Measurements from ENCODE around the gene SNX24. TPM values are rescaled to one million over a fixed set of nuclear protein-coding genes. Genes with fewer than 3 reads are reported as not detected.
"Not testable (repeated sequence)": the region's sequence is repeated elsewhere in the genome, so short reads cannot be mapped to it uniquely, and the experiment has no call there.

The SNX24 gene
- total and polyA plus RNA-seq, 2 experiments from 2014 or later = 18.0 to 27.5 TPM

GRCh38 chr5:122967625-122968024 is 122.2 kb downstream of the SNX24 start:
- H3K27me3 ChIP-seq (ENCODE audit: insufficient read depth) = no peaks in the 10 kb centered on the region
- Mint-ChIP-seq H3K4me3 (no peak overlapping the region), H3K36me3 (ENCODE audit: low read depth) (no peaks in the 10 kb centered on the region), H3K27me3 (ENCODE audit: insufficient read depth, low read depth, poor library complexity) (no peaks in the 10 kb centered on the region), H3K9me3 (no peaks in the 10 kb centered on the region), H3K4me1 (no peaks in the 10 kb centered on the region), H3K27ac (no peak overlapping the region)
- H3K9me2 ChIP-seq (ENCODE audit: insufficient read depth) = no peaks in the 10 kb centered on the region
- H3F3A ChIP-seq (replicated peaks; ENCODE audit: low read depth) = no peaks in the 10 kb centered on the region
- H3K36me3 ChIP-seq (ENCODE audit: insufficient read depth) = no peaks in the 10 kb centered on the region
- no peak for TF ChIP-seq STAT1 (IDR thresholded peaks at IDR 0.05; ENCODE audit: unreplicated experiment)
- no peak for TF ChIP-seq NANOG (IDR thresholded peaks at IDR 0.05; ENCODE audit: borderline replicate concordance)
- TF ChIP-seq EZH2phosphoT487 (IDR thresholded peaks at IDR 0.05; ENCODE audit: unreplicated experiment) = no peak
- TF ChIP-seq POLR2AphosphoS5 (IDR thresholded peaks at IDR 0.05; ENCODE audit: low read depth) = no peak
- no peak for TF ChIP-seq JUNB (IDR thresholded peaks at IDR 0.05; ENCODE audit: unreplicated experiment)
- no peak for TF ChIP-seq ETS1 (IDR thresholded peaks at IDR 0.05)
- no peak for TF ChIP-seq CTCF (conservative IDR thresholded peaks at IDR 0.05; ENCODE audit: low read depth in 2 of 2)
- TF ChIP-seq ZNF114 (CRISPR knock-in tag; IDR thresholded peaks at IDR 0.05) = no peak
- TF ChIP-seq CREB1 (CRISPR knock-in tag; IDR thresholded peaks at IDR 0.05; ENCODE audit: low read depth) = no peak
- H4K20me1 ChIP-seq (replicated peaks; ENCODE audit: insufficient read depth) = no peaks in the 10 kb centered on the region
- no peak for ATAC-seq
- no peak overlapping the region for H3K4me3 ChIP-seq
- H3K4me2 ChIP-seq = no peak overlapping the region
- no peak overlapping the region for H3K27ac ChIP-seq (ENCODE audit: low read depth)
- no peak overlapping the region for H2AFZ ChIP-seq
- no peaks in the 10 kb centered on the region for H3K79me2 ChIP-seq (replicated peaks; ENCODE audit: insufficient read depth)
- DNase-seq (ENCODE audit: low spot score) = no peak
- H3K4me1 ChIP-seq (ENCODE audit: insufficient read depth) = no peaks in the 10 kb centered on the region

- H3K36me3 Mint-ChIP-seq (ENCODE audit: low read depth); H3F3A ChIP-seq (replicated peaks; ENCODE audit: low read depth); H3K4me2 ChIP-seq; H3K4me1 ChIP-seq (ENCODE audit: insufficient read depth); ATAC-seq; DNase-seq (ENCODE audit: low spot score); H3K27me3 ChIP-seq (ENCODE audit: insufficient read depth); H3K27ac Mint-ChIP-seq; H3K4me3 Mint-ChIP-seq; H3K36me3 ChIP-seq (ENCODE audit: insufficient read depth); H3K27me3 Mint-ChIP-seq (ENCODE audit: insufficient read depth, low read depth, poor library complexity); H2AFZ ChIP-seq; H3K9me3 Mint-ChIP-seq; H3K4me1 Mint-ChIP-seq; H3K27ac ChIP-seq (ENCODE audit: low read depth); H3K79me2 ChIP-seq (replicated peaks; ENCODE audit: insufficient read depth); H3K9me2 ChIP-seq (ENCODE audit: insufficient read depth); H3K4me3 ChIP-seq; H4K20me1 ChIP-seq (replicated peaks; ENCODE audit: insufficient read depth): not testable (repeated sequence)
Observed at GRCh38 chr5:122968056-122968455, 122.6 kb downstream of the SNX24 start.

GRCh38 chr5:122971333-122971732 is 125.9 kb downstream of the SNX24 start:
- Histone ChIP-seq H3K4me3 (no peak overlapping the region), H3K4me2 (no peak overlapping the region), H3K27ac (ENCODE audit: low read depth) (no peak overlapping the region), H3F3A (replicated peaks; ENCODE audit: low read depth) (no peaks in the 10 kb centered on the region), H4K20me1 (replicated peaks; ENCODE audit: insufficient read depth) (no peaks in the 10 kb centered on the region), H2AFZ (no peak overlapping the region), H3K4me1 (ENCODE audit: insufficient read depth) (no peaks in the 10 kb centered on the region), H3K36me3 (ENCODE audit: insufficient read depth) (no peaks in the 10 kb centered on the region), H3K79me2 (replicated peaks; ENCODE audit: insufficient read depth) (no peaks in the 10 kb centered on the region), H3K27me3 (ENCODE audit: insufficient read depth) (no peaks in the 10 kb centered on the region), H3K9me2 (ENCODE audit: insufficient read depth) (no peaks in the 10 kb centered on the region)
- no peaks in the 10 kb centered on the region for H3K36me3 Mint-ChIP-seq (ENCODE audit: low read depth)
- no peaks in the 10 kb centered on the region for H3K27me3 Mint-ChIP-seq (ENCODE audit: insufficient read depth, low read depth, poor library complexity)
- H3K9me3 Mint-ChIP-seq = no peaks in the 10 kb centered on the region
- ATAC-seq = no peak
- no peak overlapping the region for H3K27ac Mint-ChIP-seq
- no peaks in the 10 kb centered on the region for H3K4me1 Mint-ChIP-seq
- no peak for DNase-seq (ENCODE audit: low spot score)
- H3K4me3 Mint-ChIP-seq = no peak overlapping the region
- TF ChIP-seq CTCF (conservative IDR thresholded peaks at IDR 0.05; ENCODE audit: low read depth in 2 of 2) = no peak
- TF ChIP-seq EZH2 (IDR thresholded peaks at IDR 0.05; ENCODE audit: low read depth, unreplicated experiment) = no peak

Data from GM23338 (cell line).